Neural progenitor cell (in vitro differentiated cells): ENCODE data around the gene HINT1.

Source experiments
- CTCF ChIP-seq: fragments of 200-600 bp; sonication (generic); IDR thresholded peaks from 2 replicates; pipeline ENCODE4 v1.5.1; 2017; ENCODE audit warnings: antibody characterized with exemption, mild to moderate bottlenecking
- EZH2phosphoT487 ChIP-seq: fragments of 200-600 bp; sonication (generic); IDR thresholded peaks from 2 replicates; pipeline ENCODE4 v1.6.1; 2017; ENCODE audit warnings: antibody characterized with exemption

GRCh38 chr5:131206061-131206460 is 41.0 kb upstream of the HINT1 start:
- no peak for TF ChIP-seq CTCF
- TF ChIP-seq EZH2phosphoT487: no peak
